Heart right ventricle (tissue), 16 donors: ENCODE data around the gene SYT14. TPM values are rescaled to one million over a fixed set of nuclear protein-coding genes. Genes with fewer than 3 reads are reported as not detected.
A peak's percentile ranks its signal among the peaks of the same experiment; 100 is the strongest.

ENCODE experiments used
- ATAC-seq, 8 donors: fragments of 200-7000 bp; cut with Tn5 transposase; one replicate each; pipeline ENCODE4 v1.9.1; 2020; ENCODE audit warnings: mild to moderate bottlenecking in 8 of 8, moderate library complexity in 8 of 8, moderate number of reproducible peaks in 1 of 8
- DNase-seq, 2 donors: peaks; one replicate each; pipeline ENCODE4 v3.0.0-alpha.2; 2020
- H3K27ac ChIP-seq, 10 donors: fragments of 200-600 bp; sonication (generic) in 2 of 10; one replicate each; pipeline versions ENCODE4 v1.5.0 to v1.8.0; 2020 to 2022; ENCODE audit warnings: mild to moderate bottlenecking in 3 of 10
- H3K27me3 ChIP-seq, 7 donors: fragments of 200-600 bp; one replicate each; pipeline ENCODE4 v1.8.0; 2021 to 2022; ENCODE audit warnings: mild to moderate bottlenecking in 2 of 7
- H3K36me3 ChIP-seq, 9 donors: fragments of 200-600 bp; sonication (generic) in 1 of 9; one replicate each; pipeline versions ENCODE4 v1.5.0 to v1.8.0; 2020 to 2022; ENCODE audit warnings: mild to moderate bottlenecking in 2 of 9
- H3K4me1 ChIP-seq, 9 donors: fragments of 200-600 bp; sonication (generic) in 1 of 9; one replicate each; pipeline versions ENCODE4 v1.5.0 to v1.8.0; 2020 to 2022; ENCODE audit warnings: mild to moderate bottlenecking in 4 of 9
- H3K4me3 ChIP-seq, 10 donors: fragments of 200-600 bp; sonication (generic) in 2 of 10; one replicate each; pipeline versions ENCODE4 v1.5.0 to v1.8.0; 2020 to 2022; ENCODE audit warnings: mild to moderate bottlenecking in 7 of 10, moderate library complexity in 2 of 10
- H3K9me3 ChIP-seq, 11 donors: fragments of 200-600 bp in 10 of 11; sonication (generic) in 2 of 11; one replicate each; pipeline versions ENCODE4 v1.5.0 to v1.8.0; 2013 to 2022; ENCODE audit warnings: mild to moderate bottlenecking in 2 of 11, control low read depth in 1 of 11, moderate library complexity in 1 of 11
- WGBS, 2 donors: extraction: QIAGEN DNeasy Blood & Tissue Kit; methylation state at CpG; one replicate each; pipeline ENCODE4 v1.1.7; 2013; ENCODE audit warnings: inconsistent platforms in 1 of 2; 5-methylcytosine and 5-hydroxymethylcytosine counted together
- intact Hi-C, 10 donors: fragments of 100-400 bp; cut with DNase I; formaldehyde crosslinking; loops; one replicate each; pipeline versions ENCODE4 v1.11.1 to v1.14.2; 2022
- polyA plus RNA-seq, 2 donors: library from polyadenylated mRNA; stranded (reverse); fragments of 200-250 nt; gene quantifications; one replicate each; pipeline ENCODE4 v1.2.3, GENCODE V29; 2013
- total RNA-seq, 10 donors: library from RNA; stranded (reverse); fragmentation: NEBNext Ultra II Directional in 3 of 10; extraction: Animal tissue kit (Norgen Biotek cat#: 25700) in 3 of 10; gene quantifications; one replicate each; pipeline versions ENCODE4 v1.2.1 to v1.2.4, GENCODE V29; 2021 to 2023
- TF ChIP-seq, protein P1 (sequence below), 9 donors: fragments of 200-600 bp; sonication (generic) in 2 of 9; IDR thresholded peaks; one replicate each; pipeline versions ENCODE4 v1.5.0 to v1.8.0; 2021 to 2022; ENCODE audit warnings: antibody characterized with exemption in 9 of 9, mild to moderate bottlenecking in 5 of 9, moderate library complexity in 1 of 9
- donor health status: Arrhythmogenic right ventricular cardiomyopathy.
- donor health status: ischemic (EF 13 %, LVEDD 7.1; RV severe dilation, severe dysfunction).
- donor health status: healthy with polysubstance abuse.
- donor health status: DM: no; HTN: yes; CAD: no.
- donor health status: DM: no; HTN: no; CAD: no.
- donor health status: ischemic (EF 25% LVEDD 6.9; RV normal size, moderate dysfunction).
- donor health status: ischemic (EF 25% LVEDD 5.7; RV mildly dilated, moderate dysfunction).
- donor health status: healthy.
- donor health status: DM: yes; HTN: yes; CAD: no.
- donor health status: Ischemic cardiomyopathy.
- donor health status: ischemic (EF 35%, LVEDD 5.7; RV mildly dilated, moderate dysfunction).
- donor health status: nonischemic (EF 11% LVEDD 7.7; RV severe dilation, severe dysfunction).
- donor health status: DM: yes; HTN: yes; CAD: no.
- donor health status: PGD.
- donor health status: ischemic (EF 29% LVEDD 5.4; RV normal size, mild dysfunction).
- donor health status: nonischemic (EF 23%, LVEDD 6.1; RV moderate dilation, normal function).

The SYT14 gene
- total and polyA plus RNA-seq, 12 donors, result 0.06 TPM; not detected in 11

DNA sequence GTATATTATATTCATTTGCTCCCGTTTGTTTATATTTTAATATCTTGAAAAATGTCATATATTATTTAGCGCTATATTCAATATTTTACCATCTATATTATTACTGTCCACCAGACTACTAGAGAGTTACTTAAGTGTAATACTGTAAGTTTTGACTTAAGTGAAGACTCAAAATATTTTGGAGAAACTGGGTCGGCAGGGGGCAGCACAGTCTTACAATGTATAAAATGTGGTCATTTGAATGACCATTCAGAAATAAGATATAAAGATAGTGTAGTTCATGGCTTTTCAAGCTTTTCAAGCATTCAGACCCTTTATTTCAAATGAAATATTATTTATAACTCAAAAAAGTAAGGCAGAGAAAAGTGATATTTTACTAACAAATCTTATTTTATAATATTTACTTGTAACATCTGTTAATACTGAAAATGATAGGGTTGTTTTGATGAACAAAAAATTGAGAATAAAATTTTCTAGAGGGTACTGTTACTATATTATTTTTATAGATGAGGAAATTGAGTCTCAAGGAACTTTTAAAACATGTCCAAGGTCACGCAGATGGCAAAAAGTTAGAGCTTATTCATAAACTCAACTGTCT lies 205.5 kb downstream of the SYT14 start:
- DNase-seq, result peak; percentile 70 to 77
- peaks cover 0 to 6% (median 0%) of the 10 kb centered on the region in 11 donors for H3K9me3 ChIP-seq
- no peaks in the 10 kb centered on the region for H3K4me1 ChIP-seq
- H3K4me3 ChIP-seq, result no peak overlapping the region
- intact Hi-C loops, result loop anchor here (1.0 to 5.0 kb wide), 7 partner anchors 163 to 259 kb away; no protein-coding TSS in a partner anchor
- H3K27ac ChIP-seq, result no peak overlapping the region
- peaks cover 0 to 16% (median 0%) of the 10 kb centered on the region in 7 donors for H3K27me3 ChIP-seq
- no peaks in the 10 kb centered on the region for H3K36me3 ChIP-seq
- WGBS, 2 donors, result 26 to 30% methylated on average over 4 of the region's 4 CpGs
- ATAC-seq, result peak in 2 of 8 donors; percentile 38
- TF ChIP-seq, protein P1, sequence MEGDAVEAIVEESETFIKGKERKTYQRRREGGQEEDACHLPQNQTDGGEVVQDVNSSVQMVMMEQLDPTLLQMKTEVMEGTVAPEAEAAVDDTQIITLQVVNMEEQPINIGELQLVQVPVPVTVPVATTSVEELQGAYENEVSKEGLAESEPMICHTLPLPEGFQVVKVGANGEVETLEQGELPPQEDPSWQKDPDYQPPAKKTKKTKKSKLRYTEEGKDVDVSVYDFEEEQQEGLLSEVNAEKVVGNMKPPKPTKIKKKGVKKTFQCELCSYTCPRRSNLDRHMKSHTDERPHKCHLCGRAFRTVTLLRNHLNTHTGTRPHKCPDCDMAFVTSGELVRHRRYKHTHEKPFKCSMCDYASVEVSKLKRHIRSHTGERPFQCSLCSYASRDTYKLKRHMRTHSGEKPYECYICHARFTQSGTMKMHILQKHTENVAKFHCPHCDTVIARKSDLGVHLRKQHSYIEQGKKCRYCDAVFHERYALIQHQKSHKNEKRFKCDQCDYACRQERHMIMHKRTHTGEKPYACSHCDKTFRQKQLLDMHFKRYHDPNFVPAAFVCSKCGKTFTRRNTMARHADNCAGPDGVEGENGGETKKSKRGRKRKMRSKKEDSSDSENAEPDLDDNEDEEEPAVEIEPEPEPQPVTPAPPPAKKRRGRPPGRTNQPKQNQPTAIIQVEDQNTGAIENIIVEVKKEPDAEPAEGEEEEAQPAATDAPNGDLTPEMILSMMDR (IDR thresholded peaks at IDR 0.05), result peak; percentile 45 to 82 (median 72)

GRCh38 chr1:210144736-210145135 lies 206.7 kb downstream of the SYT14 start:
- DNase-seq (no peak), ATAC-seq (no peak)
- WGBS, 2 donors, result 82 to 86% methylated on average over 3 of the region's 3 CpGs
- TF ChIP-seq, protein P1 (IDR thresholded peaks at IDR 0.05), result no peak
- Histone ChIP-seq H3K27me3 (peaks cover 0 to 16% (median 0%) of the 10 kb centered on the region in 7 donors), H3K4me1 (no peaks in the 10 kb centered on the region), H3K27ac (no peak overlapping the region), H3K36me3 (no peaks in the 10 kb centered on the region), H3K4me3 (no peak overlapping the region), H3K9me3 (peaks cover 0 to 6% (median 0%) of the 10 kb centered on the region in 11 donors)
- intact Hi-C loops, result loop anchor here in 8 of 10 donors (2.0 to 5.0 kb wide), 5 partner anchors 162 to 258 kb away; no protein-coding TSS in a partner anchor

DNA sequence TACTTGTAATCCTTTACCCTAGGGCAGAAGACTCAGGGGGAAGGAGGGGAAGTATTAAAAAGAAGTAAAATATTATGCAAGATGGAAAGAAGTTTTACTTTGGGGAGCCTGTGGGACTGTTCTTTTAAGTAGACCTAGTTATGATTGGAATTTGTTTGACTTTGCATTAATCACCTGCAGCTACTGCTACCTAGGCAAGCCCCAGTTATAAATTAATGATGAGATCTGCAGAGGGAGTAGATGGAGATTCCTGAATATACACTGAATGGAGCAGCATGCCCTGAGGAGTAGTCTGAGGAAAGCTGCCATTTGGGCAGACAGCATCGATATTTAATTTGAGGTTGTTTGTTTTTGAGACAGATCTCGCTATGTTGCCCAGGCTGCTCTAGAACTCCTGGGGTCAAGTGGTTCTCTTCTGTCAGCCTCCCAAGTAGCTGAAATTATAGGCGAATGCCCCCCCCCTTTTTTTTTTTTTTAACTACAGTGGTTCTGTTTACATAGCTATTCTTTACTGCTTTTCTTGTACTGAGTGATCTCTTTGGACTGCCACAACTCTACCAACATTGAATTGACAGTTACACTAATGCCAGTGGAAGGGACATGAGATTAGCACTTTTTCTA lies 213.1 kb downstream of the SYT14 start:
- 80 to 81% methylated on average over 3 of the region's 3 CpGs for WGBS, 2 donors
- Histone ChIP-seq H3K36me3 (no peaks in the 10 kb centered on the region), H3K4me1 (no peaks in the 10 kb centered on the region), H3K4me3 (no peak overlapping the region), H3K27ac (no peak overlapping the region), H3K27me3 (peaks cover 0 to 7% (median 0%) of the 10 kb centered on the region in 7 donors), H3K9me3 (no peaks in the 10 kb centered on the region)
- DNase-seq (no peak), ATAC-seq (no peak)
- TF ChIP-seq, protein P1 (IDR thresholded peaks at IDR 0.05), result no peak
- intact Hi-C loops, result loop anchor here in 1 of 10 donors (5.0 kb wide), 1 partner anchor 151 kb away; no protein-coding TSS in a partner anchor

GRCh38 chr1:210159211-210159610 lies 221.2 kb downstream of the SYT14 start:
- WGBS, 2 donors, result 67 to 69% methylated on average over 2 of the region's 2 CpGs
- no peaks in the 10 kb centered on the region for H3K36me3 ChIP-seq

More at GRCh38 chr1:210159211-210159610, 221.2 kb downstream of the SYT14 start:
- TF ChIP-seq, protein P1 (IDR thresholded peaks at IDR 0.05), result no peak
- no peaks in the 10 kb centered on the region for H3K4me1 ChIP-seq
- no peak overlapping the region for H3K4me3 ChIP-seq
- no peaks in the 10 kb centered on the region for H3K9me3 ChIP-seq
- intact Hi-C loops, result no loop called here
- DNase-seq (no peak), ATAC-seq (no peak)
- H3K27ac ChIP-seq, result no peak overlapping the region
- H3K27me3 ChIP-seq, result peaks cover 0 to 4% (median 0%) of the 10 kb centered on the region in 7 donors
